HG03196 (cell line): Measurements from ENCODE around the gene KIAA1191.
A peak's percentile ranks its signal among the peaks of the same experiment; 100 is the strongest.

ENCODE experiments used
- ATAC-seq: cut with Tn5 transposase; IDR thresholded peaks from one replicate; pipeline ENCODE4 v1.9.1; 2021; ENCODE audit not compliant: unreplicated experiment

Gene KIAA1191

GRCh38 chr5:176389135-176390123 lies 27.9 kb upstream of the KIAA1191 start:
- no peak for ATAC-seq

DNA sequence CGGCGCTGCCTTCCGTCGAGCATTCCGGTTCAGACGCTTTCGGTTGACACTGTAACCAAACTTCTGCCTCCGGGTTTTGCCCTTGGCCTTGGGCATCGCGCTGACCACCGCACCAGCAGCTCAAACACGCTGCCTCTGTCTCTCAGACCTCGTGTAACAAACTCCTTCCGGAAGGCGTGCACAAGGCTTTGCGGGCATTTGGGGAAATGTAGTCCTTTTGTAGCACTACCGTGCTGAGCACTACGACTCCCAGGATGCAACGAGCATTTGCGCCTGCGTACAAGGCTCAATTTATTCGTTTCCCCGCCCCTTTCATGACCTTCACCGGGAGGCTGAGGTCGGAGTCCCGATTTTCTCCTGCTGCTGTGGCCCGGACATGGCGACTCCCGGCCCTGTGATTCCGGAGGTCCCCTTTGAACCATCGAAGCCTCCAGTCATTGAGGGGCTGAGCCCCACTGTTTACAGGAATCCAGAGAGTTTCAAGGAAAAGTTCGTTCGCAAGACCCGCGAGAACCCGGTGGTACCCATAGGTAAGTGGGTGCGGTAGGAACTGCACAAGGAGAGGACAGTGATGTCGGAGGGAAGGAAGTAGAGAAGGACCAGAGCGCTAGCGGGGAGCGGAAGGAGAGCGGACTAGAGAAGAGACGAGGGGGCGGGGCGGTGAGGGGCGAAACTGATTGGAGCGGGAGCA lies 27.0 kb upstream of the KIAA1191 start, which contains the start of the genes HIGD2A and NOP16:
Gene HIGD2A (plus strand): TSS at position 308 of the 691 bp plus-strand sequence. CDS start 69 bp downstream, at position 377.
Gene NOP16 (minus strand): TSS at position 155 of the 691 bp plus-strand sequence. CDS start 59 bp downstream, at position 96.
- ATAC-seq = peak; percentile 85

DNA sequence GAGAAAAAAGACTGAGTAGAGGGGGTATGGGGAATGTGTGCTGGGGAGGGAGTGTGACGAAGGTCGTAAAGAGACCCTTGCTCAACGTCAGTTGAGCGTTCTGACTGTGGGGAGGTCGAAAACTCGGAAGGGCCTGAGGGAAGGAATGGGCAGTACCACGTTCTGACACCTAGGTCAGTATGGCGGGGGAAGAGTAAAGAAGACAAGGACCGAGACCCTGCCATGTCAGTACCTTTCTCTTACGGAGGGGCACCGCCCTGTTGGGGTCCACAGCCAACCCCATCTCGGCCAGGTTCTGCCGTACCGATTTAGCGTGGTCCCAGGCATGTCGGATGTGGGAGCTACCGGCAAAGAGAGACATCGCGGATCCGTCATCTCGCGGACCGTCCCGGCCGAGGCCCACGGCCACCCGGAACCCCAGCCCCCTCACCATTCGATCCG lies 26.5 kb upstream of the KIAA1191 start:
- no peak for ATAC-seq

- no peak for ATAC-seq
Measured at GRCh38 chr5:176387384-176387925, 25.9 kb upstream of the KIAA1191 start.

DNA sequence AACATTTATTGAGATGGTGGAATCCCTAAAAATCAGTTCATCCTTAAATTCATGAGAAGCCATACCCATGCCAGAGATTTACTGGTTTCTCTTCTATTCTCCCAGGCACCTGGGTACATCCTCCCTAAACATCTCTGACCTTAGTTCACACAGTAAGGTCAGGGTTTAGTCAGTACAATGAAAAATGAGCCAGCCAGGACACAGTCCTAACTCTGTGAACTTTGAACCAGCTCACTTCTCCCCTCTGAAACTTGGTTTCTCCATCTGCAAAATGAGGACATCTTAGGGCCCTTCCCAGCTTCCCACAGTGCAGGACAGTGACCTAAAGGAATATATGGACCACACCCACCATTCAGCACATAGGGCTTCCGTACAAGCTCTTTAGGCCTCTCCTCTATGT lies 24.9 kb upstream of the KIAA1191 start:
- ATAC-seq = no peak

DNA sequence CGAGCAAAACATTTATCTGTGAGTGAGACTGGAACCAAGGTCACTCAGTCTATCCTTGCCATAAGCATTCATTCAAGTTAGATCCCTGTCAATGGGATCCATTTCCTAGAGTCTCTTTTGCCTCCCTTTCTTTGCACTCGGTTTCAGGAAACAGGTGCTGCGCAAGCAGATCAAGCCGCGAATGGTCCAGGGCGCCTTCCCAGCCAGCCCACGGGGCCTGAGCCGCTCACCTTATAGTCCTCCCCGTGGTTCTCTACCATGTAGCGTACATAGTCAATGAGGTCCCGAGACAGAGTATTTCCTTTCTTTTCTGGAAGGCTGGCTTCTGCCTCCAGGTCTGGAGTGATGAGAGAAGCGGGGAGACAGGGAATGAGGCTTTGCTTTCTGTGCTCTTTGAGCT lies 23.4 kb upstream of the KIAA1191 start:
- ATAC-seq = no peak

DNA sequence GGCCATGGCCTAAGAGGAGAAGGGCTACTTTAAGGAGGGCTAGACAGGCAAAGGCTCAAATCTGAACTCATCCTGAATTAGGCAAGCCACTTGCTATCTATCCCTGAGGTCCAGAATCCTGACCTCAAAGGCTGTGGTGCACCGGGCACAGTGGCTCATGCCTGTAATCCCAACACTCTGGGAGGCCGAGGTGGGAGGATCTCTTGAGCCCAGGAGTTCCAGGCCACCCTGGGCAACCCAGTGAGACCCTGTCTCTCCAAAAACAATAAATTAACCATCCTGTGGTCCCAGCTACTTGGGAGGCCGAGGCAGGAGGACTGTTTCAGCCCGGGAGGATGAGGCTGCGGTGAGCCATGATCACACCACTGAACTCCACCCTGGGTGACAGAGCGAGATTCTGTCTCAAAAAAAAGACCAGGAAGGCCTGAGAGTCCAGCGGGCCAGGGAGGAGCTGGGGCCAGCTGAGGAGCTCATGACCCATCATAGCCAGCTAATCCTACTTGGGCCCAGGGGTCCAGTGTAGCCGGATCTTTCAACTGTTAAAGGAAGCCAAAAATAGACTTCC lies 22.9 kb upstream of the KIAA1191 start:
- ATAC-seq = no peak

- no peak for ATAC-seq
Measured at GRCh38 chr5:176383961-176384360, 22.4 kb upstream of the KIAA1191 start.

GRCh38 chr5:176383248-176383905 lies 21.8 kb upstream of the KIAA1191 start:
- no peak for ATAC-seq

DNA sequence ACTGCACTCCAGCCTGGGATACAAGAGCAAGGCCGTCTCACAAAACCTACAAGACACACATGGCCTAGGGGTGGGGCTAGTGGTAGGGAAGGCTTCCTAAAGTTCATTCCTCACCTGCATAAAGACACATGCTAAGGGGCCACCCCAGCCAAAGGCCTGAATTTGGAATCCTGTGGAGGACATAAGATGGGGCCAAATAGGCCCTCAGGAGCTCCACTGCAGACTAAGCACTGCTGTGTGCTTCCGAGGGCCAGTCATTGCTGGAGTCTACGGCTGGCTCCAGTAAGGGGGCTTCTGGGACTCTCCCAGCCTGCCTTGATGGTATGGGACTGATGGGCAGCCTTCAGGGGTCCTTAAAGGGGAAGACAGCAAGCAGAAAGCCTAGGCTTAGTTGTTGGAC lies 21.2 kb upstream of the KIAA1191 start:
- no peak for ATAC-seq

GRCh38 chr5:176381979-176382378 lies 20.4 kb upstream of the KIAA1191 start:
- ATAC-seq = no peak

GRCh38 chr5:176381423-176381822 lies 19.9 kb upstream of the KIAA1191 start:
- no peak for ATAC-seq

DNA sequence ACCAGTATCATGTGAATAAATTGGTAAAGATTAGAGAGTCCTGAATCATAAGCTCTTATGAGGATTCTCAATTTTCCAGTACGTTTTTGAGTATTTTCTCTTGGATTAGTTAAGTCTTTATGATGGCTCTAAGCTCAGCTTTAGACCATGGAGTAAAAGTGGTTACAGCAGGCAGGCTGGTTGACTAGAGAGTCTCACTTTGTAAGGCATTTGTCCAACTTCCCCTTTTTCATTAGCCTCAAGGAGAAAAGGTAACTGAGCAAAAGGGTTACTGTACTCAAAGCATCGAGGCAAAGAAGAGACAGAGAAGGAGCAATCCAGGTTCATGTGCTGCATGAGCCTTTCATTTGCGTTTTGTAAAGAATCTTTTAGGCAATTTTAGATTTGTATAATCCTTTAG lies 18.3 kb upstream of the KIAA1191 start:
- ATAC-seq = no peak

GRCh38 chr5:176373100-176373818 lies 11.7 kb upstream of the KIAA1191 start:
- no peak for ATAC-seq

GRCh38 chr5:176371621-176372539 lies 10.3 kb upstream of the KIAA1191 start:
- no peak for ATAC-seq

DNA sequence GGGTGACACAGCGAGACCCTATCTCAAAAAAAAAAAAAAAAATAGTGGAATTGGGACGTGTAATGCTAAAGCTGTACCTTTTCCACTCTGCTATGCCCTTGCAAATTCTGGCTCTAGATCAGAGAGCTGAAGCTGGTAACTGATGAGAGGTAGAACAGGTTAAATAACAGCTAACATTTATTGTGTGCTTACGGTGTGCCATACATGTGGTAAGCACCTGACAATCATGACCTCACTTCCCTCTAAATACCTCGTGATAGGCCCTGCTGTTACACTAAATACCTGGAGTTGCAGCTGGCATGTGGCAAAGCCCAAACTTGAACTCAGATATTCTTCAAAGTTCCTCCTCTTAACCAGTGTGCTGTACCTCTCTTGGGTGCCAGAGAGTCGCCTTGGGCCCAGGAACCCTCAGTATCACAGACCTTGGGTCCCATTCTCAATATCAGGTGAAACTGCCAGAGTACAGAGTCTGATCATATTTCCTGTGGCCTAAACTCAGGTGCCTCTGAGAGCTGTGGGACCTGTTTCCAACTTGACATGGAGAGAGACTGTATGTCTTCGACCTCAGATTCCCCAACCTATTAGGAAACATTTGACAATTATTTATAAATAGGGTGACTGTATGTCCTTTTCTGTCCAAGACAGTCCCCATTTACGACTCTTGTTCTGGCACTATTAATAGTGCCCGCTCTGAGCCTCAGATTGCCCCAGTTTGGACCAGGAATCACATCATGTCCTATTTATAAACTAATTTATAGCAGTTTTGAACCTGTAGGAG lies 8.6 kb upstream of the KIAA1191 start:
- no peak for ATAC-seq

DNA sequence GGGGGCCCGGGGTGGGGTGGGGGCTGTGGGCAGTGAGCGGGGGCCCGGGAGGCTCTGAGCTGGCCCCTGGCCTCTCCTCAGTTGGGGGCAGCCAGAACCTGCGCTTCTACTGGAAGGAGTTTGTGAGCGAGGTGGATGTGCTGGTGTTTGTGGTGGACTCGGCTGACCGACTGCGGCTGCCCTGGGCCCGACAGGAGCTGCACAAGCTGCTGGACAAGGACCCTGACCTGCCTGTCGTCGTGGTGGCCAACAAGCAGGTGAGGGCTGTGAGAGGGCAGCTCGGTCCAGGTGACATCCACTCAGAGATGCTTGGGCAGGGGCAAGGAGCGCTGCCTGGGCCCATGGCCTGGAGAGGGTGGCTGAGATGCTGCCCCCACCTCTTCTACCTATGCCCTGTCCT lies 7.2 kb upstream of the KIAA1191 start:
- ATAC-seq = no peak

DNA sequence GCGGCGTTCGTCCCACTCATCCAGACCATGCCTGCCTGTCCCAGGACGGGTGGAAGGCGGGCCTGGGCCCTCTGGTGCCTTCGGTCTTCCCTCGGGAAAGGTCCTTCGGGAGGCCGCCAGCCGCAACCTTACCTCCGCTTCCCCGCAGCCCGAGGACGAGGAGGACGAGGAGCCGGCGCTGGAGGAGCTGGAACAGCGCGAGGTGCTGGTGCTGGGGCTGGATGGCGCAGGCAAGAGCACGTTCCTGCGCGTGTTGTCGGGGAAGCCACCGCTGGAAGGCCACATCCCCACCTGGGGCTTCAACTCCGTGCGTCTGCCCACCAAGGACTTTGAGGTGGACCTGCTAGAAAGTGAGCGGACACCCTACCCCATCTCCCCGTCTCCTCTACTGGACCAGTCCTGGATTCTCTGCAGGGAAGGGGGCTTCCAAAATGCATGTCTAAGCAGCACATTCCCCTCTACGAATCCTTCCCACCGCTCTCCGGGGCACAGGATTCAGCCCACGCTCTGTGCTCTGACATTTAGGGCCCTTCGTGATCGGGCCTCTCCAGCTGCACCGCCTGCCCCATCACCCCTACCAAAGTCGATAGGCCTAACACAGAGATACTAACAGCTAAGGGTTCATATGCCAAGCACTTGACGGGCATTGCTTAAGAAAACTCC lies 4.8 kb upstream of the KIAA1191 start:
- no peak for ATAC-seq
